Activated CD8-positive, alpha-beta memory T cell treated with anti-CD3 and anti-CD28 coated beads, Interleukin-2, amount 50 U/mL, for 24 hours (primary cell): Measurements from ENCODE around the gene TSPO2.

Source experiments
- DNase-seq: peaks from one replicate; pipeline ENCODE4 v3.0.0-alpha.2; 2020; ENCODE audit errors: extremely low read depth

TSPO2 gene

GRCh38 chr6:41050536-41050935 lies 8.3 kb downstream of the TSPO2 start:
- DNase-seq: no peak

GRCh38 chr6:41051873-41052272 lies 9.6 kb downstream of the TSPO2 start:
- DNase-seq: no peak

- no peak for DNase-seq
Observed at GRCh38 chr6:41053041-41053440, 10.8 kb downstream of the TSPO2 start, which contains the start of gene APOBEC2. Gene APOBEC2, plus strand, starts transcription at chr6:41053202. Its CDS starts 146 bp downstream, at chr6:41053348.

DNA sequence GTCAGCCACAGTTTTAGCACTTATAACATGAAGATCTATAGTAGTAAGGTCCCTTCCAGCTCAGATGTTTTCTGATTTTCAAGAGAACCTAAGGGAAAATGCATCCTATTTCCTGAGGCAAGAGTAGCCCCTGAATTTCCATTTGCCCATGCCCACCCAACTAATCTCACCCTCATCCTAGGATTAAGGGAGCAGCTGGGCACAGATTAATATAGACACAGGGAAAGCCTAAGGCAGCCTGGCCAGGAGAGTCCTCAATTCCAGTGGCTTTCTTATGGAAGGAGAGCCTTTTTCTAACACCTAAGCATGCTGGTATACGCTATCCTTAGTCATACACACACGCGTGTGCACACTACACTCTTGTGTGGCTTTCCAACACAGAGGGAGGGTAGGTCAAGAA lies 12.2 kb downstream of the TSPO2 start:
- no peak for DNase-seq

DNA sequence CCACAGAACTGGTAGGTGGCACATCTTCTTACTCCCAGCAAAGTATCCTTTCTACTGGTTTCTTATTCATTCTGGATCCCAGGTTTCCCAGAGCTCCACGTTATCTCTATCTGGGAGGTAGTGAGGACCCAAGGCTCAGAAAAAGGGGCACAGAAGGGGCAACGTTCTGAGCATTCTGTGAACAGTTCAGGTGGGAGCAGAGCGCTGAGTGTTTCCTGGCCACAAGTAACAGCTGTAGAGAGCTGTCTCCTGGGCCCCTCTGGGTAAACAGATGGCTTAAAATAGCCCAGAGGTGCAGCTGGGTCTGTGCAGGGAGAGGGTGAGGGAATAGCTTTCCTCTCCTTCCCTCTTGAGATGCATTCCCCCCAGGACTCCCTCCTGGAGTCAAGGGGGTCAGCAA lies 12.9 kb downstream of the TSPO2 start:
- DNase-seq: no peak

GRCh38 chr6:41056768-41057490 lies 14.7 kb downstream of the TSPO2 start:
- DNase-seq: no peak

DNA sequence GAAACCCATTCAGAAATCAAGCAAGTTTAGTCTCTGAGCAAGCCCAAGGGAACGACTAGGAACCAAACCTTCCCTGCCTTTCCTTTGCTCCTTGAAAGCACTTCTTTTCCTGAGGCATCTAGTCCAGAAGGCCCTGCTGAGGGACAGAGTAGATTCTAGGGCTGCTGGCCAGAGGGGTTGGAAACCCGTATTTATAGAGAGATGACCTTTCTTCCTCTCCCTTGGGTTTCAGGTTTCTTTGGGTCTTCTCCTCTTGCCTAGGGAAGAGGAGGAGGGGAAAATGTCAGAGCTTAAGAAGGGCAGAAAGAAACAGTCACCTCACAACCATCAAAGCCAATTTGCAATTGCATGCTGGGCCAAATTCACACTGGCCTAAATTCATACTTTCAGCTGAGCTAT lies 16.5 kb downstream of the TSPO2 start:
- no peak for DNase-seq

- no peak for DNase-seq
Observed at GRCh38 chr6:41059556-41059955, 17.3 kb downstream of the TSPO2 start.

DNA sequence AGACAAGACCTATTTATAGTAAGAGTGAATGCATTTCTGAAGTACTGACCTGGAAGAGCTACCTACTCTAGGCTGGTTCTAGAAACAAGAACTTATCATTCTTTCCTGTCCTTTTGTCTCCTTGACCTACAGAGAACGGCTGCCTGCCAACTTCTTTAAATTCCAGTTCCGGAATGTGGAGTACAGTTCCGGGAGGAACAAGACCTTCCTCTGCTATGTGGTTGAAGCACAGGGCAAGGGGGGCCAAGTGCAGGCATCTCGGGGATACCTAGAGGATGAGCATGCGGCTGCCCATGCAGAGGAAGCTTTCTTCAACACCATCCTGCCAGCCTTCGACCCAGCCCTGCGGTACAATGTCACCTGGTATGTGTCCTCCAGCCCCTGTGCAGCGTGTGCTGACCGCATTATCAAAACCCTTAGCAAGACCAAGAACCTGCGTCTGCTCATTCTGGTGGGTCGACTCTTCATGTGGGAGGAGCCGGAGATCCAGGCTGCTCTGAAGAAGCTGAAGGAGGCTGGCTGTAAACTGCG lies 19.0 kb downstream of the TSPO2 start:
- no peak for DNase-seq

DNA sequence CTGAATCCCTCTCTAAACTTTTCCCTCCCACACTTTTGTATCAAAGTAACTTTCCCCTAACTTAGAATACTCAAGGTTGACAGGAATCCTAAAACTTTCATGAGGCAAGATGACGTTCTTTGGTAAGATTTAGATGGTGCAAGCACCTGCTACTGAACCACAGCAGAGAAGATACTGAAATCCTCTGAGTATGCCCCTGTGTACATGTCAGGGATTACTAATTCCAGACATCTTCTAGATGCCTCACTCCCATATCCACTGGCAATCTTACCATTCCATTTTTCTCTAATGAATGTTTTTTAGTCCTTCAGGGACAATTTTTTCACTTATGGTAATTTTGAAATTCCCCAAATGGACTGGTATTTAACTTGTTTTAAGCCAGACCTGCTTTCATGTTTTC lies 19.8 kb downstream of the TSPO2 start:
- no peak for DNase-seq

DNA sequence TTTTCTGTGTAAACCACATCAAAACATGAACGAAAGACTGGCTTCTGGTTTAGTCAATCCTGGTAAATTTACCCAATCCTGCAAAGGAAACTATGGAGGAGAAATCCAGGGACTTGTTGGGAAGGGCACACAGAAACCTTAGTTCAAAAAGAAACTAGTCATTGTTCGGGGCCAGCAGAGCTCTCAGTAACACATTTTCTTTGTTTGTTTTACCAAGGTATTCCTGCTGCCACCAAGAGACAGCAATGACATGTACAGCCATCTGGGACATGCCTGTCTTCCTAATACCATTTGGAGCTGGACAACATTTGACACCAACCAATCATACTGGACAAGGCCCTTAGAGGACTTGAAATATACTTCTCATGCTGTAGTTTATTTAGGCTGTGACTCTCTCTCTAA lies 21.6 kb downstream of the TSPO2 start:
- no peak for DNase-seq

DNA sequence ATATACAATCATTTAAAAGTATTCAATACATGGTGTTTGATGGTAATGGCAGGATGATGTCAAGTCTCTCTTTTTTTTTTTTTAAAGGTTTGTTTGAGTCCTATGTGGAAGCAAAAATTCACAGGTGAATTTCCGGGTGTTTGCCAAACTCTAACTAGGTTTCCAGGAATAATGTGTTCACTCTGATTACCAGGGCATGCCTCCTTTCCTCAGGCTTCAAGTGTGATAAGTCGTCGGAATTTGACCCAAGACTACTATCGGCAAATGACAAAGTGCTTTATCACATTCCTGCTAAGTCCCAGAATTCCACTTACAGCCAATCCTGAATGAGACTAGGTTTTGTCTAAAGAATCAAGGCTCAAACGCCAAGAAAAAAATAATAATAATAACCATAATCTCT lies 22.6 kb downstream of the TSPO2 start:
- no peak for DNase-seq

- no peak for DNase-seq
Observed at GRCh38 chr6:41065550-41066026, 23.3 kb downstream of the TSPO2 start.

DNA sequence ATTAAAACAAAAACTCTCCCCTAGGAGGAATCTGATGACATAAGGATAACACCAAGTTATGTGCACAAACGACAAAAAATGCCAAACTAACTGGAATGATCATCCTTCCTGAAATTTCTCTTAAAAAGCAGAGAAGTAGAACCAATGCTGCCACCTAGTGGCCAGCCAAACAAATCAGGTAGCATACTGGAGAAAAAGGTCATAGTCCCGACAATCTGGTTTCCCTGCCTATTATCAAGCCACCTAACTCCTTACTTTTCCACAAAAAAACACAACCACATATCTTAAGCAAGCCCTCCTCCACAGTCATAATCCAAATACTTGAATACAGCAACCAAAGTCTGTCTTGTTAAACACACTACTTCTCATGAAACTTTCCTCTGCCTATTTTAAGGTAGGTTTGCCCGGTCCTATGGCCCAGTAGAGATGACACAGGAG lies 24.6 kb downstream of the TSPO2 start:
- peak; percentile 19 for DNase-seq

GRCh38 chr6:41071501-41071922 lies 29.2 kb downstream of the TSPO2 start:
- peak; percentile 46 for DNase-seq

DNA sequence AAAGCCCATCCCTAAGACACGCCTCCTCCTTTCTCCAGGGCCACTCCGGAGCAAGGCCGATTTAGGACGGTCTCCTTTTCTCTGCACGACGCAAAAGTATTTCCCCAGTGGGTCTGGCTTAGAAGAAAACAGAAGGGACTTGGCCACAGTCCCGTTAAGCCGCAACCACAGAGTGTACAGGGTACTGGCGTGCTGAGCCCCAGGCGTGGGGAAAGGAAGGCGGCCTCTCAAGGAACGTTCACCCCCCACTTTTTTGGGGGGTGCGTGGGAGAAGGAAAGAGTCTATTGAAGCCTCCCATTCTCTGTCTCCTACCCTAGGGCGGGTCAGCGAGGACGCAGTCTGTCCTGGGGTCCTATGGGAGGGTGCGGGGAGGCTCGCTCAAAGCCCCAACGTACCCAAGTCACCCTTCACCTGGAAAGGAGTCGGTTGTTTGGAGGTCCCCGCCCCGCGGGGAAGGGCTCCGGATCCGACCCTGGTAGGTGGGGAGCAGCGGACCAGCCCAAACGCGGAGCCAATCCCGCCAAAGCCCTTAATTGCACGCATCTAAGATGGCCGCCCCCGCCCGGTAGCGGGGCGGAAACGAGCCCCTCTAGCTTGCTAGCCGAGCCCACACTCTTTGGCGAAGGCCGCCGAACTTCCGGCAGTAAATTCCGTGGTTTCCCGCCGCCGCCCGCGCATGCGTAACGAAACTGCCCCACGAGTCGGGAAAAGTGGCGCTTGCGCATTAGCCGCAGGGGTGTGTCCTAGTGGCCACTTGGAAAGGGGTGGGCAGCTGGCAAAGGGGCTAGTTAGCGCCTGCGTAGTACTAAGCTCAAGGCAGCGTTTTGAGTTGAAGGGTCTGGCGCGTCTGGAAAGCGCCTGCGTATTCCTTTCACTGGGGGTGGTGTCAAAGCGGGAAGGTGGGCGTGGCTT lies 29.9 kb downstream of the TSPO2 start, which contains the start of gene OARD1:
Gene OARD1 (minus strand): TSS at position 434 of the 913 bp plus-strand sequence. CDS start 722 bp downstream, outside the sequence.
- peak; percentile 100 for DNase-seq

- no peak for DNase-seq
Observed at GRCh38 chr6:41072836-41073202, 30.6 kb downstream of the TSPO2 start, which contains the start of gene NFYA. Gene NFYA, plus strand, starts transcription at chr6:41072974. Its CDS starts 6,116 bp downstream, at chr6:41079090.

DNA sequence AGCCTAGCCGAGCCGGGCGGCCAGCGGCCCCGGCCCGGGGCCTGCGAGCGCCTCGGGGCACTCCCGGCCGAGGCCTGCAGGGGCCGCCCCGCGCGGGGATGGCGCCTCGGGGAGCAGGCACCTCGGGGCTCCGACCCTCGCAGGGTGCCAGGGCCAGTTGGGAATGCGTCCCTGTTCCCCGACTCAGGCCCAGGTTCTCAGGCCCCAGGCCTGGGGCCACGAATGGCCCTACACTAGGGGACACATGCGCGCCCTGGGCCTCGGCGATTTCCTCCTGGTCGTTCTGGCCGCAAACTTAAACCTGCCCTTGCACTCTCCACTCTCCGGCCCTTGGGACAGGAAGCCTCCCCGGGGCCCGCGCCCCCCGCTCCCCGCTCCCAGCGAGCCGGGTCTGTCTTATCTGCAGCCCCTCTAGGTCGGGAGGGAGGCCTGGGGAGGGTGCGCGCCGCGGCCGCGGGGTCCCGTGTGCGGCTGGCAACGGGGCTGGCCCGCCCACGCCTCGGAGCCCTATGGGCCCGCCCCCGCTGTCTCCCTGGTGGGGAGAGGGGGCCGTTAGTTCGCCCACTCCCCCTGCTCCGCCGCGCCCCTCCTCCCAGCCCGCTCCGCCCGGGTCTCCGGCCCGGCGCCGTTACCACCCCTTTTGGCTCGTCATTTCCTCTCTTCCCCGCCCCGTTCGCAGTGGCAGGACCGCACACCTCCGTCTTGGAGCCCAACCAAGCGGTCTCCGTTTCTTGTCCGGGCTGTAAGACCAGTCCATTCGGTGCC lies 31.1 kb downstream of the TSPO2 start:
- DNase-seq: peak; percentile 39

DNA sequence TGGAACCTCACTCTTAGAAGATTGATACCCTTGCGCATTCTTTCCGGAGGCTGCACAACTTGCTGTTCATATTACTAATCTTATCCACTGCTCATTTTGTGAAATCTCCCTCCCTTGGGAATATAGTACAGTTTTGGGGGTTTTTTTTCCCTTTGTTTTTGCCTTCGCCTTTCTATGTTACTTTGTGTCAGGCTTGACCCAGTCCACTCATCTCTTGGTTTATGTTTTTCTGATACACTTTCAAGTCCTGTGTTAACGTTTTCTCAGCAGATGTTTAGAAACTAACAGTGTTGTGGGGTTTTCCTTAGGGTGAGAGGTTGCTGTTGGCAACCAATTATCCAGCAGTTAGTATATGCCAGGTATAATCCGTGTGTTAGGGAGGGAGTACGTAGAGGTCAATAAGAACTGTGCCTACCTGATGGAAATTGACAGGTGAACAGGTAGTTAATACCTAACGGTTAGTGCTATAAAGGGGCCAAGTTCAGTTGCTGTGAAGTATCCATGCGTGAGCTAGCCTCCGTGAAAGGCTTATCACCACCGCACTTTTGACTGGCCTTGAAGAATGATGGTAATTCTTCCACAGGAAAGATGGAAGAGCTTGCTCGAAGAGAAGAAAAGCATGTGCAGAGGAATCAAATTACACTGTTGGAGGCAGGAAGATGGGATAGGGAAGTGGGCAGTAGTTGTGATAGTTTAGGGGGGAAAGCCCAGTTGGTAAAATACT lies 31.9 kb downstream of the TSPO2 start:
- no peak for DNase-seq

DNA sequence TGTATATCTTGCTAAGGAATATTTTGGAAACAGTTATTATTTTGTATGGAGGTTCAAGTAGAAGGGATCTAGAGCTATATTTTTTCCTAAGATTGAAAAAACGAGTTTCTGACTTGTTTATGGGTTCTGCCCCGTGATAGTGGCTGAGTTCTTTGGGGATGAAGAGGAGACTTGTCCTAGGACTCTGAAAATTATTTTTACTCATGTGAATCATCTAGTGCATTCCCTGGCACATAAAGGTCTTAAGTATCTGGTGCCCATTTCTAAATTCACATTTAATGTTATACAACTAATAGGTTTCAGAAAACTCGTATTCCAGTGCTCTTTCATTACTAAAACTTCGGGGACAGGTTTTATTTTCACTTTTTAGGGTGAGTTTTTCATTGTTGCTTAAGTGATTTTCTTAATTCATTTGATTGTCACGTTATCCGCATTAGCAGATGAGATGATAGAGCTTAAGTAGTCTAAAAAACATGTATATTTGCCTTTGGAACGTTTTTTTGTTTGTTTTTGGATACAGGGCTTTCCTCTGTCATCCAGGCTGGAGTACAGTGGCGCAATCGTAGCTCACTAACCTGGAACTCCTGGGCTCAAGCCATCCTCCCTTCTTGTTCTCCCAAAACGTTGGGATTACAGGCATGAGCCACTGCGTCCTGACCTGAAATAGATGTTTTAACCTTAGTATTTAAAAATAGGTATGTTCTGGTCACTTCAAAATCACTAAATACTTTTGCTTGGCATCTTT lies 32.6 kb downstream of the TSPO2 start:
- DNase-seq: no peak
